Measurements from ENCODE around the gene SLC25A21.

GRCh38 chr14:36807727-36808126 lies 364.7 kb downstream of the SLC25A21 start:
- TF ChIP-seq, protein P1, sequence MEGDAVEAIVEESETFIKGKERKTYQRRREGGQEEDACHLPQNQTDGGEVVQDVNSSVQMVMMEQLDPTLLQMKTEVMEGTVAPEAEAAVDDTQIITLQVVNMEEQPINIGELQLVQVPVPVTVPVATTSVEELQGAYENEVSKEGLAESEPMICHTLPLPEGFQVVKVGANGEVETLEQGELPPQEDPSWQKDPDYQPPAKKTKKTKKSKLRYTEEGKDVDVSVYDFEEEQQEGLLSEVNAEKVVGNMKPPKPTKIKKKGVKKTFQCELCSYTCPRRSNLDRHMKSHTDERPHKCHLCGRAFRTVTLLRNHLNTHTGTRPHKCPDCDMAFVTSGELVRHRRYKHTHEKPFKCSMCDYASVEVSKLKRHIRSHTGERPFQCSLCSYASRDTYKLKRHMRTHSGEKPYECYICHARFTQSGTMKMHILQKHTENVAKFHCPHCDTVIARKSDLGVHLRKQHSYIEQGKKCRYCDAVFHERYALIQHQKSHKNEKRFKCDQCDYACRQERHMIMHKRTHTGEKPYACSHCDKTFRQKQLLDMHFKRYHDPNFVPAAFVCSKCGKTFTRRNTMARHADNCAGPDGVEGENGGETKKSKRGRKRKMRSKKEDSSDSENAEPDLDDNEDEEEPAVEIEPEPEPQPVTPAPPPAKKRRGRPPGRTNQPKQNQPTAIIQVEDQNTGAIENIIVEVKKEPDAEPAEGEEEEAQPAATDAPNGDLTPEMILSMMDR (IDR thresholded peaks at IDR 0.05), result no peak
- TF ChIP-seq POLR2AphosphoS5 (IDR thresholded peaks at IDR 0.05; ENCODE audit: low read depth, low read length) (no peak), REST (IDR thresholded peaks at IDR 0.05; ENCODE audit: insufficient read depth in 1 of 2, low read depth in 2 of 2, low read length in 1 of 2) (no peak), SIN3A (IDR thresholded peaks at IDR 0.05; ENCODE audit: borderline replicate concordance, insufficient read depth, low read depth, low read length) (no peak)
